ENCODE data around the gene NFKBIL1.
"Not testable (repeated sequence)": the region's sequence is repeated elsewhere in the genome, so short reads cannot be mapped to it uniquely, and the experiment has no call there.

The NFKBIL1 gene

DNA sequence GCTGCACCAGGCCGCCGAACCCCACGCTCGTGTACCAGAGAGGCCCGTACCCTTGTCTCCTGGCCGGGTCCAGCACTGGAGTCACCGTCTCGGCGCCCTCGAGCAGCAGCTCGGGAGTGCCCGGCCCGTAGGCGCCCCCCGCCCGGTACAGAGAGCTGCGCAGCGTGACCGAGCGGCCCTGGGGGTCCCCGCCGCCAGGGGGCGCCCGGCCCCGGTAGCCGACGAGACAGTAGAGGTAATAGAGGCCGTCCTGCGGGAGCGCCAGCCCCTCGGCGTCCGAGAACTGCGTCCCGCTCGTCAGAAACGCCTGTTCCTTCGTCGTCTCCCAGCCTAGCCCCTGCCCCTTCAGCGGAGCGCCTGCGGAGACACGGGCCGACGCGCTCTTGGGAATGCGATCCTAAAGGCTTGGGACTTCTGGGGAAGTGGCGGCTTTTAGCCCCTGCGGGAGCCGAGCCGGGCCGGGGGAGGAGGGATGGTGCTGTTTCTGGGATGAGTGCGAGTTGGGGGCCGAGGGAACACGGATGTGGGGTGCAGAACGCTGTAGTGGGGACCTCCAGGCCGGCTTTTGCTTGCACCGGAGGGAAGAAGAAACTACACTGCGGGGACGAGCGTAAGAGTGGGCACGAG, 33.5 kb downstream of the NFKBIL1 start:
- DNase-seq (ENCODE audit: low read depth) = peak; percentile 90

DNA sequence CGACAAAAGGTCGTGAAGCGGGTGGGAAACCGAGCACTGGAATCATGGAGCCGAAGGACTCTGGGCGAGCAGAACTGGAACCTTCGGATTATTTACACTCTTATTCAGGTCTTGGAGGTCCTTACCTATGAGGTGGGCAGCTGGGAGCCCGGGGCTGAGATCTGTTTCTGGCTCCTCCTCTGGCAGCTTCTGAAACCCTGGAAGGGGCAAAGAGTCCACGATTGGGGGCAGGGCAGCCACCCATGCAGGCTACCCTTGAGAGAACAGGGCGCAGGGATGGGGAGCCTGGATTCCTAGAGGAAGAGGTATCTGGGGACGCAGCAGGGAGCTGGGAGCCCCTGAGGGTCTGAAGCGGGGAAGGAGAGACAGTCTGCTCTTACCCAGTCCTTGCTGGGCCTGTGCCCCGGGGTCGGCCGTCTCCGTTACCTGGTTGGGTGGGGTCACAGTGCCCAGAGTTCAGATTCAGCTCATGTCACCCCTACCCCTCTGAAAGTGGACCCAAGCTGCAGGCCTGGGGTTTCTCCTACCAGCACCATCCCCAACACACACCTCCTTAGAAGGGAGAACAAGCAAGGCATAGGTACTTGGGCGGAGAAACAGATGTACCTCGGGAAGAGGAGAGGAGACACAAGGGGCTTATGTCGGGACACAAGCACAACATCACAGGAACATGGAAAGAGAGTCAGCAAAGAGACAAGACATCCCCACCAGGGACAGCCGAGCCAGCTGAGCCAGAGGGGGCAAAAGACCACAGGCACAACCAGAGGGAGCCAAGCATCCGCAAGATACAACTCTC, 34.2 kb downstream of the NFKBIL1 start:
- DNase-seq (ENCODE audit: low read depth) = no peak

DNA sequence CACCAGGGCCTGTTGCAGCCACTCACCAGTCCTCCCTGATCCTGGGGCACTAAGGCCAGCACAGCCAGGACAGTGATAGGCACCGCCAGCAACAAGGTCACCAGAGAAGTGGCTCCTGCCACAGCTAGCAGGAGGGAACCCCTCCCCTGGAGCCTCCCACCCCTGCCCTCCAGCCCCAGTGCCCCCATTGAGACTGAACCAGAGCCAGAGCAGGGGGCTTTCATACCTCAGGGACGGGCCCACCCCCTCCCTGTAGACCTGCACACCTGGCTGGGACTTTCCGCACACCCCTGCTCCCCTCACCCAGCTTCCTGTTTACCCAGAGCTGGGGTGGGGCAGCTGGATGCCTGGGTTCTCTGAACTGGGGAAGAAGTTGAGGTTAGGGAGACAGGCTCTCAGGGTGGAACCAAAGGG, 34.8 kb downstream of the NFKBIL1 start, which contains the start of gene LTB:
Gene LTB, minus strand, starts transcription at position 195 of the 414 bp plus-strand sequence. Its CDS starts 7 bp downstream, at position 188.
- DNase-seq (ENCODE audit: low read depth) = no peak

DNA sequence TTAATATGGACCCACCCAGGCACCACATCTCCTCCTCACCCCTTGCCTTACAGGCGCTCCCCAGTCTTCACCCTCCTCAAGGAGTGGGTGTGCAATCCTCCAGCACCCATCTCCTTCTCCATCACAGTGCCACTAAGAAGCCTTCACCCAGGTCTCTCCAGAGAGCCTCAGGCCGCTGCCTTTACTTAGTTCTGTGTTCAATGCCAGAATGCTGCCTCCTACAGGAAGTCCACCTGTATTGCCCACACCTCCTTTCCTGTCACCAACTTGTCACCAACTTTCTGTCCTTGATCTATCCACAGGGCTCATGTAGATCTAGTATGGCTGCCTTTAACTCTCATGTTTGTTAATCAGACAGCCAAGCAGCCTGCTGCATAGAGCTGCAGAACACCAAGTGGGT, 38.1 kb downstream of the NFKBIL1 start:
- peak; percentile 63 for DNase-seq (ENCODE audit: low read depth)

DNA sequence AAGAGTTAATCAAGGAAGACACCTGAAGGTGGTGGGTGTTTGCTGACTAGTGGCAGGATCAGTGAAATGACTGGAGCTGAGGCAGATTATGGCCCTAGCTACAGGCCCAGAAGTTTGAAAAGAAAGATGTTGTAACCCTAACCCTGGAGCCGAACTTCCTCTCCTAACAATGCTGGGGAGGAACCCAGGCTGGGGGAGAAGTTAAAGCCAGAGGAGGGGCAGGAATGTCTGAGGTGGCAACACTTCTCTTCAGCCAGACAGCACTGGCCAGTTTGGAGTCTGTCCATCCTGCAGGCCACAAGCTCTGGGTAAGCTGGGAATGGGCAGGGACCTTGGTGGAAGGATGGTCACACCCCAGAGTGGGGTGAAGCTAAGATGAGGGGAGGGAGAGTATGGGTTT, 38.6 kb downstream of the NFKBIL1 start, which contains the start of gene LST1:
Gene LST1, plus strand, starts transcription at position 270 of the 400 bp plus-strand sequence. CDS start 1,023 bp downstream, outside the sequence.
- DNase-seq (ENCODE audit: low read depth) = peak; percentile 84

DNA sequence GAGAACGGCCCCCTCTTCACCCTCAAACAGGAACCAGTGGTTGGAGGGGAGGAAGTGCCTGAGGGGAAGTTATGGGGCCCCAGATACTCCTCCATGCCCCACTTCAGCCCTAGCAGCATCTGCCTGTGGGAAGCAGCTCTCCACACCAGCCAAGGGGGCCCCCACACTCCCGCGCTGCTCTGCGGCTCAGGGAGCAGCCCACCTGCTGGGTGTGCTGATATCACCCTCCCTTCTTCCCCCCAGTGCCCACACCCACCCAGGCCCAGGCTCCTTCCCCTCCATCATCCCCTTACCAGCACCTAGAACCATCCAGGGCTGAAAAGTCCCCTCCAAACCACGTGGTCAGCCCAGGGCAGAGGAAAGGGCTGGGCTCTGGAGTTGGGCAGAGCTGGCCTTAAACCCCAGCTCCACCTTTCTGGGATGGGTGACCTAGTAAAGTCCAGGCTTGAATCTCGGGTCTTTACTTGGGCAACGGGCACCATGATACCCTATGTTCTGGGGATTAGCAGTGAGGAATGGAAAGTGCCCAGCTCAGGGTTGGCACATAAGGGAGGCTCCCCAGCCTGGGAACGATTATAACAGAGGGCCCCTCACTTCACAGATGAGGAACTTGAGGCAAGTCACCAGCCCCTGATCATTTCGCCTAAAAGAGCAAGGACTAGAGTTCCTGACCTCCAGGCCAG, 39.3 kb downstream of the NFKBIL1 start:
- peak; percentile 97 for DNase-seq (ENCODE audit: low read depth)

DNA sequence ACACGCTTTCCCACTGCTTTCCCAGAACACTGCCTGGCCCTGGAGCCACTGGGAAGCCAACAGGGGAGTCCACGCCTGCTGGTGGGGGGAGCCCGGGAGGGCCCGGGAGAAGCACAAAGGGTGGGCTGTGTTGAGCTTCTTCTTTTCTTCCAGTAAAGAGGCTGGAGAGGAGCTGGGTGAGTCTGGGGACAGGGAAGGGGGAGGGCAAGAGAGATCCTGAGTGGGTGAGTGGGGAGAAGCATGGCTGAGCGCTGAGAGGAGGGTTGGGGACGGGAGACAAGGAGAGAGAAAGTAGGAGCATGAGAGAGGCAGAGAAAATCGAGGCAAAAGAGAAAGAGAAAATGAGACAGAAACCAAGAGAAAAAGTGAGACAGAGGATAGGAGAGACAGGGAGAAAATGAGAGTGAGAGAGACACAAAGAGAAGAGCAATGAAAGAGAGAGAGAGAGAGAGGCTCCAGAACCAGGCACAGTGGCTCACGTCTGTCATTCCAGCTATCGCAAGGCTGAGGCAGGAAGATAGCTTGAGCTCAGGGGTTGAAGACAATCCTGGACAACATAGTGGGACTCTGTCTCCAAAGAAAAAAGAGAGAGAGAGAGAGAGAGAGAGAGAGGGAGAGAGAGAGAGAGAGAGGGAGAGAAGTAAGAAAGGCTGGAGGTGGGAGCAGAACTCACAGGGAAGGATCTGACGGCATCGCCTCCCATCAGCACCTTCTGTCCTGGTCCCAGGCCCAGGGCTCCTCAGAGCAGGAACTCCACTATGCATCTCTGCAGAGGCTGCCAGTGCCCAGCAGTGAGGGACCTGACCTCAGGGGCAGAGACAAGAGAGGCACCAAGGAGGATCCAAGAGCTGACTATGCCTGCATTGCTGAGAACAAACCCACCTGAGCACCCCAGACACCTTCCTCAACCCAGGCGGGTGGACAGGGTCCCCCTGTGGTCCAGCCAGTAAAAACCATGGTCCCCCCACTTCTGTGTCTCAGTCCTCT, 40.7 kb downstream of the NFKBIL1 start:
- DNase-seq (ENCODE audit: low read depth) = peak; percentile 63

DNA sequence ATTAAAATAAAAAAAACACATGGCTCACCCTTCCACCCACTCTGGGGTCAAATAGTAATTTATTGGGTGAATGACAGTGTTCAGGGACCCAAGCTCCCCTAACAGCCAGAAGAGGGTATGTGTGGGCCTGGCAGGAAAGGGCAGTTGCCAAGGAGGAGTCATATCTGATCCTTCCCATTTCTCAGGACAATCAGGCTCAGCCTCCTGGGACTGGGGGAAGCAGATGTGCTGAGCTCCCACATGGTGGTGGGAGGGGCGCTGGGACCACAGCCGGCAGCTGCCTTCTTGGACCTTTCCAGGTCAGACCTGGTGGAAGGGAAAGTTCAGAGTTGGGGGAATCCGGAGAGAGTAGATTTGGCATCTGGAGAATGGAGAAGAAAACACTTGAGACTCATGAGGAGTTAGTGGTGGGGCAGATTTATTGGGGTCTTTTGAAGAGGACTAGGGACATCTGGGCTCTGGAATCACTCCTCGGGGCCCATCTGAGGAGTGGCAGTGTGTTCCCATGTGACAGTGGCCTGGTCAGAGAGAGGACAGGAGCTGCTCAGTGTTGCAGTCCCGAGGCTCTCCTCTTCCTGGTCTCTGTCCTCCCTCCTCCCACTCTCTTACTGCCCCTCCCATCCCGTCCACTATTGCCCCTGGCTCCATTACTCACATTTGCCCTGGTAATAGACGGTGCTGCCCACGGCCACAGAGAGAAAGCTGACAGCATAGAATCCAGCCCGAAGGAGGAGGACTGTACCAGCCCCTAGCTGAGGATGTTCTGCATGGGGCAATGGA, 41.7 kb downstream of the NFKBIL1 start:
- DNase-seq (ENCODE audit: low read depth) = no peak

DNA sequence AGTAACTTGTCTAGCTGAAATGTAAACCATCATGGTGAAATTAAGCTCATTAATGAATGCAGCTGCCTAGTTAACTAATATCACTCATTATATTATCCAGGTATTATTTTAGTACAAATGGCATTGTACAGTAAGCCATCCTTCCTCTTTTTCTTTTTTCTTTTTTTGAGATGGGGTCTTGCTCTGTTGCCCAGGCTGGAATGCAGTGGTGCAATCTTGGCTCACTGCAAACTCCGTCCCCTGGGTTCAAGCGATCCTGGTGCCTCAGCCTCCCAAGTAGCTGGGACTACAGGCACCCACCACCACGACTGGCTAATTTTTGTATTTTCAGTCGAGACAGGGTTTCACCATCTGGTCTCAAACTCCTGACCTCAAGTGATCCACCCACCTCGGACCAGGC, 43.3 kb downstream of the NFKBIL1 start:
- DNase-seq (ENCODE audit: low read depth) = not testable (repeated sequence)

DNA sequence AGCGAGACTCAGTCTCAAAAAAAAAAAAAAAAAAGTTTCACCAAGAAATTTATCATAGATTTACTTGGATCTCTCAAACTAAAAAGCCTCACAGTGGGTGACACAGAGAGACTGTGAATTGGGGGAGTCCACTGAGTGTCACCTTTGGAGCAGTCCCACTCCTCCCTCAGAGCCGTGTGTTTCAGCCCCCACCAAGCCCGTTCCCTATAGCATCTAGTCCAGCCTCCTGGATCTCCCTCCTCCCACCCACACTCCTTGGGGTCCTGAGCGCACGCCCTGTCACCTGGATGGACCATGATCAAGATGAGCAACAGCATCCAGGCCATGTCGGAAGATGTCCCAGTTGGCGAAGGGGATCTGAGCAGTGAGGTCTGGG, 45.0 kb downstream of the NFKBIL1 start:
- DNase-seq (ENCODE audit: low read depth) = no peak

DNA sequence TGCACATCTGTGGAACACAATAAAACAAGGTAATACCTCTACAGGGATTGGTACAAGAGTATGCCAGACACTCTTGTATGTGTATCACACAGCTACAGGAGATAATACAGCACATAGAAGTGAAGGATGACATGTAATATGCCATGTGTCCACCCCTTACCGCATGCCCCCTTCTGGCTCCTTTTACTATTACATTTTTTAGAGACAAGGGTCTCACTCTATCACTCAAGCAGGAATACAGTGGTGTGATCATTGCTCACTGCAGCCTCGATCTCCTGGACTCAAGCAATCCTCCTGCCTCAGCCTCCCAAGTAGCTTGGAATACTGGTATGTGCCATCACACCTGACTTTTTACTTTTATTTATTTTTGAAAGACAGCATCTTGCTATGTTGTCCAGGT, 49.6 kb downstream of the NFKBIL1 start:
- DNase-seq (ENCODE audit: low read depth) = peak; percentile 78

DNA sequence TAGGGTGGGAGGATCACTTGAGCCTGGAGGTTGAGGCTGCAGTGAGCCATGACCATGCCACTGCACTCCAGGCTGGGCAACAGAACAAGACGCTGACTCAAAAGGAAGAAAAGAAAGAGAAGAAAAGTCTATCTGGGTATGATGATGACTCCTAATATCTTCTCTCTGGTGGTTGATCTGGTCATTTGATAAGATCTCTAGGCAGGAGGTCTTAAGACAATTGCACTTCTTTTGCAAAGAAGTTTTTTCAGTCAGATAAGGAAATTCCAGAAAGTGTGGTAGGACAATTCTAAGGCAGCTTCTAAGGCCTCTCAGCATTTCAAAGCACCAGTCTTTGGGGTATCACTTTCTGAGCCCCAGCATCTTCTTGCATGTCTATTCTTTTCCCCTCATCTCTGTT, 59.9 kb downstream of the NFKBIL1 start:
- DNase-seq (ENCODE audit: low read depth) = no peak
